Heart right ventricle (tissue), 16 donors: ENCODE results near the gene NANOS3. TPM values are rescaled to one million over a fixed set of nuclear protein-coding genes. Genes with fewer than 3 reads are reported as not detected.

ENCODE experiments used
- ATAC-seq, 8 donors: fragments of 200-7000 bp; cut with Tn5 transposase; one replicate each; pipeline ENCODE4 v1.9.1; 2020; ENCODE audit warnings: mild to moderate bottlenecking in 8 of 8, moderate library complexity in 8 of 8, moderate number of reproducible peaks in 1 of 8
- DNase-seq, 2 donors: peaks; one replicate each; pipeline ENCODE4 v3.0.0-alpha.2; 2020
- H3K27ac ChIP-seq, 10 donors: fragments of 200-600 bp; sonication (generic) in 2 of 10; one replicate each; pipeline versions ENCODE4 v1.5.0 to v1.8.0; 2020 to 2022; ENCODE audit warnings: mild to moderate bottlenecking in 3 of 10
- H3K27me3 ChIP-seq, 7 donors: fragments of 200-600 bp; one replicate each; pipeline ENCODE4 v1.8.0; 2021 to 2022; ENCODE audit warnings: mild to moderate bottlenecking in 2 of 7
- H3K36me3 ChIP-seq, 9 donors: fragments of 200-600 bp; sonication (generic) in 1 of 9; one replicate each; pipeline versions ENCODE4 v1.5.0 to v1.8.0; 2020 to 2022; ENCODE audit warnings: mild to moderate bottlenecking in 2 of 9
- H3K4me1 ChIP-seq, 9 donors: fragments of 200-600 bp; sonication (generic) in 1 of 9; one replicate each; pipeline versions ENCODE4 v1.5.0 to v1.8.0; 2020 to 2022; ENCODE audit warnings: mild to moderate bottlenecking in 4 of 9
- H3K4me3 ChIP-seq, 10 donors: fragments of 200-600 bp; sonication (generic) in 2 of 10; one replicate each; pipeline versions ENCODE4 v1.5.0 to v1.8.0; 2020 to 2022; ENCODE audit warnings: mild to moderate bottlenecking in 7 of 10, moderate library complexity in 2 of 10
- H3K9me3 ChIP-seq, 11 donors: fragments of 200-600 bp in 10 of 11; sonication (generic) in 2 of 11; one replicate each; pipeline versions ENCODE4 v1.5.0 to v1.8.0; 2013 to 2022; ENCODE audit warnings: mild to moderate bottlenecking in 2 of 11, control low read depth in 1 of 11, moderate library complexity in 1 of 11
- CTCF ChIP-seq, 9 donors: fragments of 200-600 bp; sonication (generic) in 2 of 9; IDR thresholded peaks; one replicate each; pipeline versions ENCODE4 v1.5.0 to v1.8.0; 2021 to 2022; ENCODE audit warnings: antibody characterized with exemption in 9 of 9, mild to moderate bottlenecking in 5 of 9, moderate library complexity in 1 of 9
- WGBS, 2 donors: extraction: QIAGEN DNeasy Blood & Tissue Kit; methylation state at CpG; one replicate each; pipeline ENCODE4 v1.1.7; 2013; ENCODE audit warnings: inconsistent platforms in 1 of 2; 5-methylcytosine and 5-hydroxymethylcytosine counted together
- intact Hi-C, 10 donors: fragments of 100-400 bp; cut with DNase I; formaldehyde crosslinking; loops; one replicate each; pipeline versions ENCODE4 v1.11.1 to v1.14.2; 2022
- polyA plus RNA-seq, 2 donors: library from polyadenylated mRNA; stranded (reverse); fragments of 200-250 nt; gene quantifications; one replicate each; pipeline ENCODE4 v1.2.3, GENCODE V29; 2013
- total RNA-seq, 10 donors: library from RNA; stranded (reverse); fragmentation: NEBNext Ultra II Directional in 3 of 10; extraction: Animal tissue kit (Norgen Biotek cat#: 25700) in 3 of 10; gene quantifications; one replicate each; pipeline versions ENCODE4 v1.2.1 to v1.2.4, GENCODE V29; 2021 to 2023
- donor health status: Arrhythmogenic right ventricular cardiomyopathy.
- donor health status: ischemic (EF 13 %, LVEDD 7.1; RV severe dilation, severe dysfunction).
- donor health status: healthy with polysubstance abuse.
- donor health status: DM: no; HTN: yes; CAD: no.
- donor health status: DM: no; HTN: no; CAD: no.
- donor health status: ischemic (EF 25% LVEDD 6.9; RV normal size, moderate dysfunction).
- donor health status: ischemic (EF 25% LVEDD 5.7; RV mildly dilated, moderate dysfunction).
- donor health status: healthy.
- donor health status: DM: yes; HTN: yes; CAD: no.
- donor health status: Ischemic cardiomyopathy.
- donor health status: ischemic (EF 35%, LVEDD 5.7; RV mildly dilated, moderate dysfunction).
- donor health status: nonischemic (EF 11% LVEDD 7.7; RV severe dilation, severe dysfunction).
- donor health status: DM: yes; HTN: yes; CAD: no.
- donor health status: PGD.
- donor health status: ischemic (EF 29% LVEDD 5.4; RV normal size, mild dysfunction).
- donor health status: nonischemic (EF 23%, LVEDD 6.1; RV moderate dilation, normal function).

NANOS3 gene
- total and polyA plus RNA-seq, 12 donors = 0.37 to 2.9 (median 0.98) TPM; not detected in 4

- DNase-seq (no peak), ATAC-seq (no peak)
- intact Hi-C loops = loop anchor here in 4 of 10 donors (5.0 kb wide), 1 partner anchor 35 kb away; the partner anchor contains the start of gene ZSWIM4 (in 4 of the 4)
- TF ChIP-seq CTCF (IDR thresholded peaks at IDR 0.05) = no peak
- peak overlapping the region in 3 of 10 donors; percentile 100 for H3K27ac ChIP-seq
- no peak overlapping the region for H3K4me3 ChIP-seq
- H3K4me1 ChIP-seq = peaks cover 25 to 49% (median 42%) of the 10 kb centered on the region in 9 donors
- H3K36me3 ChIP-seq = peaks cover 0 to 88% (median 30%) of the 10 kb centered on the region in 9 donors
- no peaks in the 10 kb centered on the region for H3K27me3 ChIP-seq
- 80 to 81% methylated on average over 22 of the region's 22 CpGs for WGBS, 2 donors
- H3K9me3 ChIP-seq = no peaks in the 10 kb centered on the region
These were observed 45.1 kb upstream of the NANOS3 start for GRCh38 chr19:13831537-13832467.

- WGBS, 2 donors = 6 to 8% methylated on average over 59 of the region's 59 CpGs
- peak; percentile 78 to 93 (median 84) for ATAC-seq
- Histone ChIP-seq H3K4me1 (peaks cover 39 to 67% (median 60%) of the 10 kb centered on the region in 9 donors), H3K27me3 (no peaks in the 10 kb centered on the region), H3K4me3 (peak overlapping the region in 5 of 10 donors; percentile 5 to 38 (median 22)), H3K9me3 (no peaks in the 10 kb centered on the region), H3K27ac (peak overlapping the region; percentile 1 to 100 (median 100)), H3K36me3 (peaks cover 0 to 85% (median 30%) of the 10 kb centered on the region in 9 donors)
- TF ChIP-seq CTCF (IDR thresholded peaks at IDR 0.05) = peak in 7 of 9 donors; percentile 26 to 63 (median 48)
- peak; percentile 96 to 97 for DNase-seq
- intact Hi-C loops = loop anchor here in 4 of 10 donors (5.0 kb wide), 1 partner anchor 36 kb away; the partner anchor contains the start of gene ZSWIM4 (in 4 of the 4)
These were observed 43.3 kb upstream of the NANOS3 start for GRCh38 chr19:13833330-13834243.

- 69 to 71% methylated on average over 14 of the region's 14 CpGs for WGBS, 2 donors
- H3K4me3 ChIP-seq = peak overlapping the region in 3 of 10 donors; percentile 8 to 22 (median 22)
- ATAC-seq = no peak
- H3K36me3 ChIP-seq = peaks cover 0 to 81% (median 30%) of the 10 kb centered on the region in 9 donors
- H3K4me1 ChIP-seq = peaks cover 42 to 72% (median 67%) of the 10 kb centered on the region in 9 donors
- no peaks in the 10 kb centered on the region for H3K27me3 ChIP-seq
- DNase-seq = no peak
- peak overlapping the region in 9 of 10 donors; percentile 99 to 100 (median 100) for H3K27ac ChIP-seq
- H3K9me3 ChIP-seq = no peaks in the 10 kb centered on the region
- TF ChIP-seq CTCF (IDR thresholded peaks at IDR 0.05) = no peak
- intact Hi-C loops = loop anchor here in 5 of 10 donors (5.0 kb wide), 1 partner anchor 37 kb away; the partner anchor contains the start of gene ZSWIM4 (in 5 of the 5)
These were observed 42.5 kb upstream of the NANOS3 start for GRCh38 chr19:13834244-13835069.
